OCI-M2 (cell line): ENCODE results near the gene CYP19A1.
"Not testable (repeated sequence)": the region's sequence is repeated elsewhere in the genome, so short reads cannot be mapped to it uniquely, and the experiment has no call there.

Source experiments
- DNase-seq: peaks from one replicate; lab custom pipeline; 2025; ENCODE audit not compliant: unreplicated experiment; lab: John Stamatoyannopoulos, UW

CYP19A1 gene

DNA sequence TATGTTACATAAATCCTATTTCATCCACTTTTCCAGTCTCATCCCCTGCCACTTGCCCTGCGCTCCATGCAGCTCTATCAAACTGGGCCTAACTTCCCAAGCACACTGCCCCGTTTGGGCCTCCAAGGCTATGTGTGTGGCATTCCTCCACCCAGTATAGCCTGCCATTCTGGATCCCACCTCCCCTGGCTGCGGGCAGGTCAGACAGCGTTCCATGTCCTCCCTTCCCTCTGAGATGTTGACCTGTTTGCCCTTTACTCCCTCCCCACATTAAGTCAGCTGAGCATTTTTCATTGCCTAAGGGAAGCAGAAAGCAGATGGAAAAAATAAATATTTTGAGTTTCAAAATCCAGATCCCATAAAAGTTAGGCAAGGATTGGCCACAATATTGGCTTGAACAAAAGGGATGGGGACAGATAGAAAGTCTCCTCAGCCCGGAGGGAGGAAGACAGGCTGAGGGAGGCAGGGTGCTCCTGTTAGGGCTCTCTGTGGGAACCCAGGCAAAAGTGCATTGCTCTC lies 73.3 kb downstream of the CYP19A1 start:
- no peak for DNase-seq

- DNase-seq = no peak
These were observed 74.7 kb downstream of the CYP19A1 start for GRCh38 chr15:51263726-51264125.

- DNase-seq = no peak
These were observed 75.3 kb downstream of the CYP19A1 start for GRCh38 chr15:51263116-51263515.

DNA sequence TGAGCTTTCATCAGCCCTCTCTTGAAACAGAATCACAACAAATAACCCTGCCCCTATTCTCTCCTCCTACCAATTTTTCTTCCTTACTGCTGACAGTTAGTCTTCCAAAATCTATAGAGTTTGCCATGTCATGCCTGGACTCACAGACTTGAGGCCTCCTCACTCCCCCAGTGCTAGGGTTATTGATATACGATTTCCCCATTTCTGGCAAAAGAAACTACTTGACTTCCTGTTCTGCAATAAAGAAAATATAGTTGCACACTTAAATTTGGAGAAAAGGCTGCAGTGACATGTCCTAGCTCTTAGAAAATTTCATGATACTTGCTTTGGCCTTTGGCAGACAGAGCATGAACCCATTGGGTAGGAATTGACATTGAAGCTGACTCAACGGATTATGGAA lies 75.9 kb downstream of the CYP19A1 start:
- DNase-seq = no peak

DNA sequence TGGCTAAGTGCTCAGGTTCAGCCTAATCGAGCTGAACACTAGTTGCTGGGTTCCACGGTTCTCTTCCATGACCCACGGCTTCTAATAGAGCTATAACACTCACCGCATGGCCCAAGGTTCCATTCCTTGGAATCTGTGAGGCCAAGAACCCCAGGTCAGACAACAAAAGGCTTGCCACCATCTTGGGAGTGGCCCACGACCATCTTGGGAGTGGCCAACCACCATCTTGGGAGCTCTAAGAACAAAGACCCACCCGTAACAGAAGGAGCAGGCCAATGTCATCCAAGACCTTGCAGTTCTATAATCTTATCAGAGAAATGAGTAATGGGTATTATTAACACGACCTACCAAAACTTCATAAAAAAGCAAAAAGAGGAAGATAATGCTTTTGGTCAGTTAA lies 77.3 kb downstream of the CYP19A1 start:
- DNase-seq = not testable (repeated sequence)

GRCh38 chr15:51260202-51260601 lies 78.2 kb downstream of the CYP19A1 start:
- DNase-seq = no peak

- DNase-seq = no peak
These were observed 82.9 kb downstream of the CYP19A1 start for GRCh38 chr15:51255533-51255932.

DNA sequence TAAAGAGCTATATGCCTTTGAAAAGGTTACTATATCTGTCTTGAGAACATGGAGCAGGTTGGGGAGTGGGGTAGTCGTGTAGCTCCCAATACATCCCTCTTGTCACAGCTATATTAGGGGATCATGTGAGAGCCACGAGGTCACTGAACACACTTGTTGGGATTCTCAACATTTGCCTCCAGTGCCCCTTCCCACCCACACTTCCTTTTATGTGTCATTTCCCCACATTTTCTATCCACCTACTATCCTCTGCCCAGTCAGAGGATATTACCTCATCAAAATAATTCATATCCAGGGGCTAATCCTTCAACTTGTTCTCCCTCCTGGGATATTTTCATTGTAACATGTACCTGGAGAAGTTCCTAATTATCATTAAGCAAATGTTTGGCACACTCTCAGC lies 85.0 kb downstream of the CYP19A1 start:
- DNase-seq = no peak

DNA sequence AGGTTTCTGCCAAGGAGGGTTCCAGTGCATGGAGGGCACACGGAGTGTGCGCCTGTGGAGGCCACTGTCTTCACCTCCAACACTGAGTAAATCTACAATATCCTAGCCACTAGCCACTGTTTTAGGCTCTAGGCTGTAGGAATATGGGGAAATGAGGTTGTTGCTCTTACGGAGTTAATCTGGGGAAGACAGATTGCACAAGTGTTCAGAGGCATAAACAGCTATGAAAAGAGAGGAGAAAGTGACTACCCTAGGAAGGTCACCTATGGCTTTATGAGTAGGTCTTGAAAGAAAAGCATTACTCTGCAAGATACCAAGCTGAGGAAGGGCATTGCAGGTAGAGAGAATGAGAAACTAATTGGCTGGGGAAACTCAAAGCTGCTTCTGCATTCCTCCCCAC lies 85.7 kb downstream of the CYP19A1 start:
- DNase-seq = no peak

GRCh38 chr15:51251556-51251955 lies 86.8 kb downstream of the CYP19A1 start:
- DNase-seq = no peak

DNA sequence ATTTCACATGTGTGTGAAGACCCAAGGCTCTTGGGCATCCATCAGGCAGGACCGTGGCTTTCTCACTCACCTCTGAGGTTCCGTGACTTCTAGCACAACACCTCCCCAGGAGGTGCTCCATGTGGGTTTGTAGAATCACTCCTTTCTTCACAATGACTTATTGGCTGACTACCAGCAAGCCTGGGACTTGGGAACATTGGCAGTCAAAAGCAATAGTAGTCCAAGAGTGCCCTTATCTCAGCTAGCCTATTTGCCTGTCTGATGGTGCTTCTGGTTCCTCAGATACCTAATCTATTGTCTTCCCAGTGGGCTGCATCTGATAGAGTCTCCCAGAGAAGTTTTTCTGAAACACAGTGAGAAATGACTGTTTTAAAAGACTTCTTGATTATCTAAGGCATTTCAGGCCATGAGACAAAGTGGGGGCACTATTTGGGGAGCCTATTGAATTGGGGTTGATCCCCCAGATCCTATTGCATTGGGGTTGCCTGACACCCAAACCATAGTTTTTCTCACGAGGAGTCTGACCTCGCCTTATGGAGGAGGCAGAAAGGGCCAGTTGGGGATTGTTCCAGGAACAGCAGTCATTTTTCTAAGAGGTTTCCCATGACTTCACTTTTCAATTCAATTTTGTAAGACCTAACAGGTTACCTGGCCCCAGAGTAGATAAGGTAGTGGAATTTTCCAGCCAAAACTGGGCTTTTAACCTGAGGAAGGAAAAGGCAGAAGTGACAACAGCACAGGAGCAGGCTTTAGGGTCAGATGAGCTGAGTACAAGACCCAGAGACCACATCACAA lies 88.0 kb downstream of the CYP19A1 start:
- DNase-seq = no peak

DNA sequence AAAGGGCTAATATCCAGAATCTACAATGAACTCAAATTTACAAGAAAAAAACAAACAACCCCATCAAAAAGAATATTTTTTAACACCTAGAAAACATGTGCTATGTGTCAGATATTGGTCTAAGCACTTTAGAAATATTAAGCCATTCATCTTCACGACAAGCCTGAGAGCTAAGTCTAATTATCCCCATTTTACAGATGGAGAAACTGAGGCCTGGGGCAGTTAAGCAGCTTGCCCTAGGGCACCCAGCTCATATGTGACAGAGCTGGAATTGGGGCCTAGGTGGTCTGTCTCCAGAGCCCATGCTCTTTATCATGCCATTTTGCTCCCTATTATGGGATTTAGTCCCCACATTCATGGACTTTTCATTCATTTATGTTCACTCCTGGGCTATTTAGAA lies 92.8 kb downstream of the CYP19A1 start:
- no peak for DNase-seq

GRCh38 chr15:51244423-51244869 lies 94.0 kb downstream of the CYP19A1 start:
- no peak for DNase-seq

DNA sequence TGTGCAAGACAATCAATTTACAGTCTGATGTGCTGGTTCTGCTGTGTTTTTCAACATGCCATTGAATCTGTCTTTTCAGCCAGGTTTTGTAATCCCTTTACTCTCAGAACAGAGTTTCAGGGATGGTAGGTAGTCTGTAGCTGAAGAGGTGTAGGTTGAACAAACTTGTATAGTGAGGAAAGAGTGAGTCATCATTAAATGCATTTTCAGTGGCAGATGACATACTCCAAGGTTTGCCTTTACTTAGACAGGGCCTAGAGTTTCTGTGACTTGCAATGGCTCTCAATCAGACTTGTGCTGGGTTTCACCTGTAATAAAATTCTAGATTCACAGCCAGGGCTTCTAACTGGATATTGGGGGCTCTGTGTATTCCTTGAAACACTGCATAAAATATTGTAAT lies 94.6 kb downstream of the CYP19A1 start:
- DNase-seq = no peak

- no peak for DNase-seq
These were observed 98.3 kb downstream of the CYP19A1 start for GRCh38 chr15:51240066-51240465.

- no peak for DNase-seq
These were observed 100.6 kb downstream of the CYP19A1 start for GRCh38 chr15:51237816-51238215.

- no peak for DNase-seq
These were observed 104.0 kb downstream of the CYP19A1 start for GRCh38 chr15:51234176-51234927.

- DNase-seq = no peak
These were observed 105.8 kb downstream of the CYP19A1 start for GRCh38 chr15:51232581-51232980.

- no peak for DNase-seq
These were observed 108.5 kb downstream of the CYP19A1 start for GRCh38 chr15:51229907-51230330.

GRCh38 chr15:51227940-51228732 lies 110.3 kb downstream of the CYP19A1 start:
- no peak for DNase-seq

DNA sequence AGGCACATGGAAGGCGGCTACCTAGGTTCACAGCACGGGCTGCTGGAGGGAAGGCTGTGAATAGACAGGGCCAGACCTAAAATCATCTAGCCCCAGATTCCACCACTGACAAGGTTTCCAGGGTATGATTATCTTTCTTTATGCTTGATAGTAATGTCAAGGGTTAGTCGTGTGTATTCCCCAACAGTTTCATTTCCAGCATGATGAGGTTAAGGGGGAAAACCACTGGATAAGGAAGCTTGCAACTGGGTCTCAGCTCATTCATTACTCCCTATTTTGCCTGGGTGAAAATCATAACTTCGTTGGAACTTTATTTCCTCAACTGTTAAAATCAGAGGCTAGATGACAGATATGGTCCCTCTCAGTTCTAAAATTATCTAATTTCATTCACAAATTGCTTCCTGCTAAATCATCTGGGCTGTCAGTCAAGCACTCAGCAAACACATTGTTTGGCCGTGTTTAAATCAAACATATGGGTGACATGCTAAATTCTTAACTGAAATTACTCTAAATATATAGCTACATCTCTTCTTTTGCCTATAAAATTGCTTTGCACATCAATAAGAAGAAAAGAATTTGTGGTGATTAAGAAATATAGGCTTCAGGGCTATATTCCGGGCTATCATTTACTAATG lies 111.7 kb downstream of the CYP19A1 start:
- no peak for DNase-seq
